ENCODE results near the gene PFKP. TPM values are rescaled to one million over a fixed set of nuclear protein-coding genes. Genes with fewer than 3 reads are reported as not detected.
A peak's percentile ranks its signal among the peaks of the same experiment; 100 is the strongest.

The PFKP gene
- total RNA-seq, 1 donor from 2014 or later: 52.3 TPM

DNA sequence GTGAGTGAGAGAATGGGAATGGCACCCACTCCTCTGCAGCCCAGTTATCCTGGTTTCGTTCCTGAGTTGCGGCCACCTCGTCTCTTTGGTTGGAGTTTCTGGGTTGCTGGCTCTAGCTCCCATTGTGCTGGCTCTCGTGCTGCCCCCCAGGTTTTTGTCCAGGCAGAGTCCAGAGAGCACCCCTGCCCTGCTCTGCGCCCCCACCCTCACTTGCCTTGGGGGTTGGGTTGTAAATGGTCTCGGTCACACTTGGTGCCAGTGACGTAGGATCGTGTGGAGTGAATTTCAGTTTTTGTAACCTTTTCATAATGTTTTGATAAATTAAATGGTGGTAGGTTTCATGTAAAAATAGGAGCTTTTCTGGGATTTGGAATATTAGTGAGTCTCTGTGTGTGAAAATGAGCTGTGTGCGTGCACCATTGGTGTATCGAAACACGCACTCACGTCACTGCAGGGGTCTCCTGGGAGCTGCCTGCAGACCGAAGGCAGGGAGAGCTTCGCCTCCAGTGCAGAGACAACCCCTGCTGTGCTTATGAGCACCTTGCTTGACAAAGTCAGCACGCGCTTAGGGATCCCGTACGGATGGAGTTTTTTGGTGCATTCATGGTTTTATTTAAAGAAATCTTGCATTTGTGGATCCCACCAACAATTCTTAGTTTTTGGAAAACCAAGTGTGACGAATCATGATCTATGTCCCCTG, 32.9 kb downstream of the PFKP start:
- Mint-ChIP-seq H3K4me1 (ENCODE audit: unreplicated experiment) (peaks cover 9% of the 10 kb centered on the region), H3K4me3 (ENCODE audit: unreplicated experiment) (peak overlapping the region; percentile 31), H3K36me3 (ENCODE audit: low read depth, unreplicated experiment) (peaks cover 24% of the 10 kb centered on the region), H3K27me3 (ENCODE audit: unreplicated experiment) (peaks cover 2% of the 10 kb centered on the region), H3K9me3 (ENCODE audit: unreplicated experiment) (no peaks in the 10 kb centered on the region), H3K27ac (ENCODE audit: unreplicated experiment) (no peak overlapping the region)
- DNase-seq (ENCODE audit: low spot score): no peak
- TF ChIP-seq, protein P1, sequence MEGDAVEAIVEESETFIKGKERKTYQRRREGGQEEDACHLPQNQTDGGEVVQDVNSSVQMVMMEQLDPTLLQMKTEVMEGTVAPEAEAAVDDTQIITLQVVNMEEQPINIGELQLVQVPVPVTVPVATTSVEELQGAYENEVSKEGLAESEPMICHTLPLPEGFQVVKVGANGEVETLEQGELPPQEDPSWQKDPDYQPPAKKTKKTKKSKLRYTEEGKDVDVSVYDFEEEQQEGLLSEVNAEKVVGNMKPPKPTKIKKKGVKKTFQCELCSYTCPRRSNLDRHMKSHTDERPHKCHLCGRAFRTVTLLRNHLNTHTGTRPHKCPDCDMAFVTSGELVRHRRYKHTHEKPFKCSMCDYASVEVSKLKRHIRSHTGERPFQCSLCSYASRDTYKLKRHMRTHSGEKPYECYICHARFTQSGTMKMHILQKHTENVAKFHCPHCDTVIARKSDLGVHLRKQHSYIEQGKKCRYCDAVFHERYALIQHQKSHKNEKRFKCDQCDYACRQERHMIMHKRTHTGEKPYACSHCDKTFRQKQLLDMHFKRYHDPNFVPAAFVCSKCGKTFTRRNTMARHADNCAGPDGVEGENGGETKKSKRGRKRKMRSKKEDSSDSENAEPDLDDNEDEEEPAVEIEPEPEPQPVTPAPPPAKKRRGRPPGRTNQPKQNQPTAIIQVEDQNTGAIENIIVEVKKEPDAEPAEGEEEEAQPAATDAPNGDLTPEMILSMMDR (IDR thresholded peaks at IDR 0.05; ENCODE audit: unreplicated experiment): no peak

DNA sequence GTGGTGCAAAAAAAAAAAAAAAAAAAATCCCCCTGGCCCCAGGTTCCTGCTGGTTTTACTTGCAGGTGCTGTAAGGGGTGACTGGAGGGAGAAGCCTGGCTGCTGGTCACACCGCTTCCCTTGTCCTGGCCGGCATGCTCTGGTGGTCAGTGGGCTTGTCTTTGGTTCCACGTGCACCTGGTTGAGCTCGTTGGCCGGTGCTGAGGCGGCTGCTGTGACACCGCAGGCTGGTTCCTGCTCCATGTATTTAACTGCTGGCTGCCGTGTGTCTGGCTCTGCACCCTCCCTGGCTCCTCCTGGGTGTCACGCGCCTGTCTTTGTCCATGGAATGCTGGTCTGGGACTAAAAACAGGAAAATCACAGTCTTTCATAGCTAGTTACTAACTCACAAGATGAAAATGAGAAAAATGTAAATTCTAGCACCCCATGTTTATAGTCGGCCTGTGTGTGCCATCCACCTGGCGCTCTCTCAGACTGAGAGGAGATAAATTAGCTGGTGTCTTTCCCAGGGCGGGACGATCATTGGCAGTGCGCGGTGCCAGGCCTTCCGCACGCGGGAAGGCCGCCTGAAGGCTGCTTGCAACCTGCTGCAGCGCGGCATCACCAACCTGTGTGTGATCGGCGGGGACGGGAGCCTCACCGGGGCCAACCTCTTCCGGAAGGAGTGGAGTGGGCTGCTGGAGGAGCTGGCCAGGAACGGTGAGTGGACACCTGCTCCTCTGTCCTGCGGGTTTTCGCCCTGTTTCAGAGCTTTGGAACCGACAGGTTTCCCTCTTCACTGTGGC, 33.7 kb downstream of the PFKP start:
- no peak overlapping the region for H3K27ac Mint-ChIP-seq (ENCODE audit: unreplicated experiment)
- no peak overlapping the region for H3K4me3 Mint-ChIP-seq (ENCODE audit: unreplicated experiment)
- DNase-seq (ENCODE audit: low spot score): no peak
- H3K9me3 Mint-ChIP-seq (ENCODE audit: unreplicated experiment): no peaks in the 10 kb centered on the region
- TF ChIP-seq, protein P1 (IDR thresholded peaks at IDR 0.05; ENCODE audit: unreplicated experiment): no peak
- H3K36me3 Mint-ChIP-seq (ENCODE audit: low read depth, unreplicated experiment): peaks cover 28% of the 10 kb centered on the region
- H3K4me1 Mint-ChIP-seq (ENCODE audit: unreplicated experiment): peaks cover 5% of the 10 kb centered on the region
- peaks cover 3% of the 10 kb centered on the region for H3K27me3 Mint-ChIP-seq (ENCODE audit: unreplicated experiment)

DNA sequence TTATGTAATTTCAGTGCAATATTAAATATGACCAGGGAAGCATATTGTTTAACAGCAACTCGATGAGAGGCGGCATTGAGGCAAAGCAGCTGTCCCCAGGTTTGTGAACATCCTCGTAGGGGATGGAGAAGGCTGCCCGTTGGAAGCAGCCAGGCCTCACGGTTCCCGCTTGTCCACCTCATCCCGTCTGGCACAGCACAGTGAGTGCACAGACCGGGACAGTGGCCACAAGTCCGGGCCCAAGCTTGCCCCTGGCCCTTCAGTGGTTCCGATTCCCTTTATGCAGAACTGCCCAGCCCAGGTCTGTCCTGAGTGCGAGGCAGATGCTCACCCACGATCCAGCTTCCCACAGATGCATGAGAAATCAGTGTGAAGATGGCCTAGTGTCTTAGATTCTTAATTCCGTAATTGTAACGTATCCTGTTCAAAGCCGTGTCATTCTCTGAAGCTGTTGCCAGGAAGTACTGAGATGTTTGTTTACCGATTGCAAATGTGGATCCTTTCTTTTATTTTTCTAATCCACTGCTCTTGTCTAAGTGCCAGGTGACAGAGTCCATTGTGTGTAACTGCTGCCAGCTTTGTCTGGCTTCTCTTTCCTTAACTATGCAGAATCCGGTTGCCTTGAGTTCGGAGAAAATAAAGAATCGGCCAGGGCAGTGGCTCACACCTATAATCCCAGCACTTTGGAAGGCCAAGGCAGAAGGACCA, 35.5 kb downstream of the PFKP start:
- TF ChIP-seq, protein P1 (IDR thresholded peaks at IDR 0.05; ENCODE audit: unreplicated experiment): no peak
- H3K27ac Mint-ChIP-seq (ENCODE audit: unreplicated experiment): peak overlapping the region; percentile 54

DNA sequence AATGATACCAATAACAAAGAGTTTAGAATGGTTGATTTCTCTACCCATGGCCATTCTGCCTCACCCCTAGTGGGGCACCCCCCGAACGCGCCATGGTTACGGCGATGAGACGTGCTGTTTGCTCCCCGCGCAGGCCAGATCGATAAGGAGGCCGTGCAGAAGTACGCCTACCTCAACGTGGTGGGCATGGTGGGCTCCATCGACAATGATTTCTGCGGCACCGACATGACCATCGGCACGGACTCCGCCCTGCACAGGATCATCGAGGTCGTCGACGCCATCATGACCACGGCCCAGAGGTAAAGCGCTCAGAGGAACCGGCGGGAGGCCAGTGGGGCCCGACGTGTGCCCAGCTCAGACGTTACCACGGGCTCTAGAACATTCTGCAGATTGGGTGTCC, 36.3 kb downstream of the PFKP start:
- DNase-seq (ENCODE audit: low spot score): no peak
- peaks cover 33% of the 10 kb centered on the region for H3K36me3 Mint-ChIP-seq (ENCODE audit: low read depth, unreplicated experiment)
- peaks cover 5% of the 10 kb centered on the region for H3K4me1 Mint-ChIP-seq (ENCODE audit: unreplicated experiment)
- no peak overlapping the region for H3K4me3 Mint-ChIP-seq (ENCODE audit: unreplicated experiment)
- no peak overlapping the region for H3K27ac Mint-ChIP-seq (ENCODE audit: unreplicated experiment)
- no peaks in the 10 kb centered on the region for H3K9me3 Mint-ChIP-seq (ENCODE audit: unreplicated experiment)
- peaks cover 3% of the 10 kb centered on the region for H3K27me3 Mint-ChIP-seq (ENCODE audit: unreplicated experiment)
- TF ChIP-seq, protein P1 (IDR thresholded peaks at IDR 0.05; ENCODE audit: unreplicated experiment): no peak

More for the DNA sequence above, 35.5 kb downstream of the PFKP start:
- Mint-ChIP-seq H3K4me3 (ENCODE audit: unreplicated experiment) (peak overlapping the region; percentile 28), H3K27me3 (ENCODE audit: unreplicated experiment) (peaks cover 1% of the 10 kb centered on the region), H3K36me3 (ENCODE audit: low read depth, unreplicated experiment) (peaks cover 33% of the 10 kb centered on the region), H3K9me3 (ENCODE audit: unreplicated experiment) (no peaks in the 10 kb centered on the region), H3K4me1 (ENCODE audit: unreplicated experiment) (peaks cover 5% of the 10 kb centered on the region)
- DNase-seq (ENCODE audit: low spot score): no peak

All from endothelial cell (in vitro differentiated cells).